AG09319 (cell line): ENCODE data around the gene CLEC18A.
"Not testable (repeated sequence)": the region's sequence is repeated elsewhere in the genome, so short reads cannot be mapped to it uniquely, and the experiment has no call there.

ENCODE experiments used
- DNase-seq: peaks from one replicate; pipeline ENCODE4 v3.0.0-alpha.2; 2010; ENCODE audit warnings: low read depth; ENCODE audit errors: extremely low read depth

Gene CLEC18A

DNA sequence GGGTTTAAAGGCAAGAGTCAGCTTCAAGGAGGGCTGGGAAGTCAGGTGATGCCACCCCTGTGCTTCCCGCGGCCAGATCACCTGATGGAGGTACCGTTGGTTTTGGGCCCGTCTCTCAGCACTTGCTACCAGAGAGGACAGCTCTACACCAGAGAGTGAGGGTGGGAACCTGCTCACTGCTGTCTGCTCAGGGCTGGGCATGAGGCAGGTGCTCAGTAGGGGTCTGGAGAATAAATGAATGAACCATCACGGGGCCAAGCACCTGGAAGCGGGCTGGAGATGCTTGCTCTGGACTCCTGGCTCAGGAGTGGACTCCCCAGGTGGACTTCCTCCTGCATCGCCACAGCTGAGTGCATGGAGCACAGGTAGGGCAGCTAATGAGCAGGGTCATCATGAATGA is 21.0 kb downstream of the CLEC18A start:
- not testable (repeated sequence) for DNase-seq

DNA sequence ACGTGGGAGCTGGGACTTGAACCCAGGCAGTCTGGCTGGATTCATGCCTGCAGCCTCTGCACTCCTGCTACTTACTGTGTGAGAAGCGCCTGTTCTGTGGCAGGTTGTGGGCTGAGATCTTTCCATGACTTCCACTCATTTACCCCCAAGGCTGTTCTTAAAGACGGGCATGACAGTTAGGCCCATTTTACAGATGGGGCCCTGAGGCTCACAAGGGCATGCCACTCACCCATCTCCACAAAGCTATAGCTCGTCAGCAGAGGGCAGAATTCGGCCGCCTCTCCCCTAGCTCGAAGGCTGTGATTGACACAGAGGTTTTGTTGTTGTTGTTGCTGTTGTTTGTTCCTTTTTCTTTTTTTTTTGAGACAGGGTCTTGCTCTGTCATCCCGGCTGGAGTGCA is 21.8 kb downstream of the CLEC18A start:
- DNase-seq: not testable (repeated sequence)

DNA sequence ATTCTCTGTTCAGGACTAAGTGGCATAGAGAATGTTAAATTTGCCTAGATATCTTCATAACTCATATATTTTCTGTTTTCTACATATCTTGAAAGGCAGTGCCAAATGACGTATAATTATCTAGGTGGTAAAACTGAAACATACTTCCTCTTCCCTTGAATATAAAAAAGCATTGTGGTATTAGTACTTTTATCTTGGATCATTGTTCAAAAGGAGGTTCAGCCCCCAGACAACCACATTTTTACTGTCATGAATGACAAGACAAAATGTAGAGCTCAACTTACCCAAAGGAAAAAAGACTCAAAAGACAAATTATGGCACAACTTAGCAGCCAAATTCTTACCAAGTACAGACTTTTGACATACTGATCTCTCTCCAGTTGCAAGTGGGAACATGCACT is 34.1 kb downstream of the CLEC18A start:
- not testable (repeated sequence) for DNase-seq

DNA sequence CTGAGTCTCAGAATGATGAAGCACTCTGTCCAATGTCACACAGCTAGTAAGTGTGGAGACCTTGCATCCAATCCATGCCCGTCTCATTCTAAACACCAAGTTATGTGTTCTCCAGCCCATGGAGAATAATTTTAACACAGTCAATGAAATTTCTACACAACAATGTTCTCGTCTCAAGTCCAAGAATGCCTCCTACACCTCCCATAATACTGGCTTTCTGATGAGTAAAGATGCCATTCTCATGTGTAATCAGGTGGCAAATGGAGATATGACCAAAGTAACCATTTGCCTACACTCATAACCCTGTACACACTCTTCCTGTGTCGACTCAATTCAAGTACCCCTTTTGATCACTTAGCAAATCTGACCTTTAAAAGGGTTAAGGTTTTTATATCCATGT is 46.8 kb downstream of the CLEC18A start:
- not testable (repeated sequence) for DNase-seq

DNA sequence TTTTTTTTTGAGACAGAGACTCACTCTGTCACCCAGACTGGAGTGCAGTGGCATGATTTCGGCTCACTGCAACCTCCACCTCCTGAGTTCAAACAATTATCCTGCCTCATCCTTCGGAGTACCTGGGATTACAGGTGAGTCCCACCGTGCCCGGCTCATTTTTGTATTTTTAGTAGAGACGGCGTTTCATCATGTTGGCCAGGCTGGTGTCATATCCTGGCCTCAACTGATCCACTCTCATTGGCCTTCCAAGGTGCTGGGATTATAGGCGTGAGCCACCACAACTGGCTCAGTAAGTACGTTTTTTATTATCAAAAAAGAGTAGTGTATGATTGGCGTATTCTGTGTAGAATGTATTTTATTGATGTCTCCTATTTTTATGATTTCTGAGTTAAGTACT is 48.7 kb downstream of the CLEC18A start:
- DNase-seq: not testable (repeated sequence)

DNA sequence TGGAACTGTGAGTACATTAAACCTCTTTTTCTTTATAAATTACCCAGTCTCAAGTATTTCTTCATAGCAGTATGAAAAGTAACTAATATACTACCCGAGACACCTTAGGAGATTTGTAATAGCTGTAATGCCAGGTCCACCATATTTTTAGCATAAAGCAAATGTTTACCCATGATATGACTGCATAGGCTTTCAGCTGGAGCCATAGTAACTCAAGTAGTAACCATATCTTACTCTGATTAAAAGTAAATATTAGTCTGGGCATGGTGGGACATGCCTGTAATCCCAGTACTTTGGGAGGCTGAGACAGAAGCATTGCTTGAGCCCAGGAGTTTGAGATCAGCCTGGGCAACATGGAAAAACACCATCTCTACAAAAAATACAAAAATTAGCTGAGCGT is 52.4 kb downstream of the CLEC18A start:
- not testable (repeated sequence) for DNase-seq

DNA sequence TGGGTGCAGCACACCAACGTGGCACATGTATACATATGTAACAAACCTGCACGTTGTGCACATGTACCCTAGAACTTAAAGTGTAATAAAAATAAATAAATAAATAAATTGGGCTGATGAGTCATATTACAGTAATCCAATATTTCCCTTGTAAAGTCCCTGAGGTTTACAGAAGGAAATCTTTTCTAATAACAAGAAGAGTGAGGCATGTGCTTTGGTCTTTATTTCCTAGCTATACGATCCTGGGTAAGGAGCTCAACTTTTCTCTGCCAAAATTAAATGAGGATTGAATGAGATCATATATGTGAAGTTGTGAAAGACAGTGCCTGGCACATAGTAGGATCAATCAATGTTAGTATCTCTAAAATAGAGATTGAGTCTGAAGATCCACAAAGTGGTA is 57.5 kb downstream of the CLEC18A start:
- DNase-seq: not testable (repeated sequence)

DNA sequence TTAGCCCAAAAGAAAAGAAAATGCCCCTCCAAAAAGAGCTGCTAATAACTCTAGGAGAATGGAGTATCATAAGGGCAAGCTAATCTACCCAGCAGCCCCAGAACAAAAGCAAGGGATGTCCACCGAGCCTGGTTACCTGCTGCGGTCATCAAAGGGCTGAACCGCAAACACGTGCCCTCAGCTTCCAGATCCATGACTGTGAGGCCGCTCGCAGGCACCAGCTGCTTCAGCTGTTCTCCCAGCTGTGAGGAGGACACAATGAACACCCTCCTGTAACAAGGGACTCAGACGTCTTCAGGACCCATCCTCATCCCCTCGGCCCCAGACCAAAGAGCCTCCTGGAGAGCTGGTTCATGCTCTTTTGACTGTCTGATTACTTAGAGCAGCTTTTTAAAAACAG is 59.5 kb downstream of the CLEC18A start:
- not testable (repeated sequence) for DNase-seq

DNA sequence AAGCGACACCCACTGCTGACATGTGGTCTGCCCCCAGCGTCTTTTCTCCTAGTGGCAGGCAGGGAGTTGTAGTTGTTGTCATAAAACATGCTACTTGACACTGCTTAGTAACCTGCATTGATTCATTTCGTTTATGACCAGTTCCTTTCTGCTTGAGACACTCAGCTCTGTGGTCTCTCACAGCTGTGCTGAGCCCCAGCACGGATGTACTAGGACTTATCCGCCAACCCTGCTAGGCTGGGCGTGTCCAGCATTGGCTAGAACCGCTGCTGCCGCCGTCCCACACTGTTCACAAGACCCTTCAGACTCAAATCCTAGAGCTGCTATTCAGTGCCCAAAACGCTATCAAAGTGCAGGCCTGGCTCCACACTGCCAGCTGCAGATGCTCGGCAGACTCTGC is 60.0 kb downstream of the CLEC18A start:
- DNase-seq: not testable (repeated sequence)

DNA sequence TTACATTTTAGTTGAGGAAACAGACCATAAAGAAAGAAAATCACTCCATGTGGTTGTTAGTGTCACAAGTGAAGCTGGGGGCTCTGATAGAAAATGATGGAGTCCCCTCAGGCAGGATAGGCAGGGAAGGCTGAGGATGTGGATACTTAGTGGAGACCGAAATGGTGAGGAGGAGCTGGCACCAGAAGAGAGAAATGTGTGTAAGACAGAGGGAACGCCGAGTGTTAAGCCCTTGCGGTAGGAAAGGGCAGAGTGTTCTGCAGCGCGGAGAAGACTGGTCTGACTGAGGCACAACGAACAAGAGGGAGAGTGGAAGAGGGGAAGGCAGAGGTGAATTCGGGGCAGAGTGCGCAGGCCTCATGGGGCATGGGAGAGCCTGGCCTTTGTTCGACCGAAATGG is 61.2 kb downstream of the CLEC18A start:
- not testable (repeated sequence) for DNase-seq

DNA sequence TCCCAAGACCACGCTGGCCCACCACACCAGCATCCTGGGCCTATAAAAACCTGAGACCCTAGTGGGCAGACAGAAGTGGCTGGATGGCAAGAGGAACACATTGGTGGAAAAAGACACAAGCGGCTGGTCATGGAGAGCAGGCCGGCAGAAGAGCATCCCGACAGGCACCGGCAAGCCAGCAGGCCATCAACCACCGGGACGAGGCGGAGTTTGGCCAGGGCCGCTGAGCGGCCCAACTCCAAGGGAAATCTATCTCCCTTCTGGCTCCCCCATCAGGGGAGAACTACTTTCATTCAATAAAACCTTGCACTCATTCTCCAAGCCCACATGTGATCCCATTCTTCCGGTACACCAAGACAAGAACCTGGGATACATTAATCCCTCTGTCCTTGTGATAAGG is 61.8 kb downstream of the CLEC18A start:
- DNase-seq: not testable (repeated sequence)
